G401.6 (cell line): Measurements from ENCODE around the gene UTS2R.
"Not testable (repeated sequence)": the region's sequence is repeated elsewhere in the genome, so short reads cannot be mapped to it uniquely, and the experiment has no call there.

ENCODE experiments used
- FAIRE-seq: peaks from 2 replicates; lab custom pipeline; 2012; peaks lifted over from hg19 to GRCh38; lab: Jason Lieb, UNC

The UTS2R gene

DNA sequence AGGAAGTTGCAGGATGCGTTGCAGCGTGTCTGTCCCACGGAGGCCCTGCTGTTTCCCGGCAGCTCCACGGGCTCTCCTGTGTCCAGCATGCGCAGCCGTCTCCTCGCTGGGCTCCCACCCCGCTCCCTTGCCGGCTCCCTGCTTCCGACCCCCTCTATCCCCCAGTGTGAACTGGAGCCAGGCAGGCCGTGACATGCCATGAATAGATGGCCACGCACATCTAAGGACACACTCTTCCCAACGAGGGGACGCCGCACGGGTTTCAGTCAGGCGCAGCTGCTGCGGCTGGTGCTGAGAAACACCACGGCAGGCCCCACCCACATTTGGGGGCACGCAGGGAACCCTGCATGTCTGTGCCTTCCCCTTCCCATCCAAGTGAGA, 37.4 kb downstream of the UTS2R start:
- FAIRE-seq, result no peak

DNA sequence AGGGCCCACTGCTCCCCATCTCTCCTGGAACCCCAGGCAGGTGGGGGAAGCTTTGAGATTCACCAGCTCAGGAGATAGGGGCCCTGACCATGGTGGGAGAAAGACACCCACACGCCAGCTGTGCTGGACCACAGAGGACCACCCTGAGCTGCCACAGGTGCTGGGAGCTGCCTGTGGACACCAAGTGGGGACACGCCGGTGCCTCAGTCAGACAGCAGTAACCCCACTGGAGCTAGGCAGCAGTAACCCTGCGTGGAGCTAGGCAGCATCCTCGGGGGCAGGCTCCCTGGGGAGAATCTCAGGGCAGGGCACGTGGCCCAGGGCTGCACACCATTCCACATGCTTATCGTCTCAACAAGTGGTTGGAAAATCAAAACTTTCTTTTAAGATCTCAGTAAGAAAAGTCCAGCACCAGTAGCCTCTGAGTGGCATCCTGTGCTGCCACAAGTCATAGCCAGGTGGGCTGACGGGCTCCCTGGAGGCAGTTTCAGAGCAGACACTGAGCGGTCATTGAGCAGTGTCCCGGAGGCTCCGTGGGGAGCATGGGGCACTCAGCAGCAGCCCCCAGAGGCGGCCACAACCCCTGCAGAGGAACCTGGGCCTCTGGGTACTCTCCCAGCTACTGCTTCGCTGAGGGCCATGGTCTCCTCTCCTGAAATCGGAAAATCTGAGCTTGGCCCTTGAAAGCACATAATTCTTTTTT, 38.6 kb downstream of the UTS2R start:
- no peak for FAIRE-seq

DNA sequence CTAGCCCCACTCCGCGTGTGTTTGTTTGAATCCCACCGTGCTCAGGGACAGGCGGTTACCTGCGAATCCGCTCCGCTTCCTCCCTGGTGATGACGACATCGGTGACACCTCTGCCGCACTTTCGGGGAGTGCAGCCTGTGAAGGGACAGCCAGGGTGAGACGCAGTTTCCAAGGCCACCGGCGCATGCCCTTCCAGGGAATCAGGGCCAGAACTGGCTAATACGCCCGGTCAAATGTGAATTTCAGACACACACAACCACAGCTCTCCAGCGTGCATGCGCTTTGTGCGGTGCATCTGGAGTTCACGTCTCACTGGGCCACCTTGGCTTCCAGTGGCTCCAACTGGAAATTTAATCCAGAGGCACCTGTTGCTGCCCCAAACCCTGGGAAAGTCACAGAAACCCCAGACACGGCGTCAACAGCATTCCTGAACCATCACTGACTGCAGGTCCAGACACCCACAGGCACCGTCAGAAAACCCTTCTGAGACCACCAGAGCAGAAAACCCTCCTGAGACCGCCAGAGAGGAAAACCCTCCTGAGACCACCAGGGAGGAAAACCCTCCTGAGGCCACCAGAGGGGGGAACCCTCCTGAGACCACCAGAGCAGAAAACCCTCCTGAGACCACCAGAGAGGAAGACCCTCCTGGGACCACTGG, 40.0 kb downstream of the UTS2R start:
- FAIRE-seq, result no peak

DNA sequence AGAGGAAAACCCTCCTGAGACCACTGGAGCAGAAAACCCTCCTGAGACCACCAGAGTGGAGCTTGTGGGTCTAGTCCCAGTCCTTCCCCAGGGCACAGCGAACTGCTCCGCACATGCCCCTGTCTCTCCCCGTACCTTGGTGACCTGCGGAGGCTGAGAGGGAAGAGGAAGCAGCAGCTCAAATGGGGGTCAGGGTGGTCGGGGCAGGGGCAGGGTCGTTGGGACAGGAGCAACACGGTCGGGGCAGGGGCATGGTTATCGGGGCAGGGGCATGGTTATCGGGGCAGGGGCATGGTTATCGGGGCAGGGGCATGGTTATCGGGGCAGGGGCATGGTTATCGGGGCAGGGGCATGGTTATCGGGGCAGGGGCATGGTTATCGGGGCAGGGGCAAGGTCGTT, 40.5 kb downstream of the UTS2R start:
- FAIRE-seq, result not testable (repeated sequence)

DNA sequence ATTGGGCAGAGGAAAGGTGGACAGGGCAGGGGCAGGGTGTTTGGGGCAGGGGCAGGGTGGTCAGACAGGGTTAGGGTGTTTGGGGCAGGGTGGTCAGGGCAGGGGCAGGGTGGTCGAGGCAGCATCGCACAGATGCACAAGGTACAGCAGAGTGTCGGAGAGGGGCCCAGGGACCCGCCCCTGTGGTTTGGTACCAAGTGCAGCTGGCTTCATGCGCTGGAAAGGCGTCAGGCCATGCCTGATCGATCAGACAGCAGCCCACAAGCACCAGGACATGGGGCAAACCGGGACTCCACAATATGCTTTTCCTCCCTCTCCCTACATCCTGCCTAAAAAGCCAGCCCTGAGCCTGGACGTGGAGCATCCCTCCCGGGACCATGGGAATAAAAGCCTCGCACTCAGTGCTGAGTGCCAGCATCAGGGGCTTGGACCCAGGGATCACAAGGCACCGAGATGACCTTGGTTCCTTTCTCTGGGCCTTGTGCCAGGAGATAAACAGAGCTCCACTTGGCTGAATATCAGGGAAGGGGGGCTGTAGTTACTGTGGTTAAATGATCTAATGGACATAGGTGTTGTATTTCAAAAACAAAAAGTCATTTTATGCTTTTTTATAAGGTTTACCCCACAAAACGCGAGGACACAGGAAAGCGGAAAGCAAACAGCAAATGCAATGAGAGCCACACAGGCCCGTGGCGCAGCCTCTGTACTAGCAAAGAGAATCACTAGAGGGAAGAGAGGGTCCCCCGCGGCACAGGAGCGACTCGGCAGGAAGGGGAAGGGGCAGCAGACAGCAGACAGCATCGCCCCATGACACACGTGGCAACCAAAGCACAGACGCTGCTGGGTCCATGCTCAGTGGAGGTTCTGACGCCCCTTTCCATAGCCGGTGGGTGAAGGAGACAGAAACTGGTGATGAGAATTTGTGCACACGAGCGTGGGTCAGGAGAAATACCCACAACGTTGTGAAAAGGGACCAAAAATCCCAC, 41.3 kb downstream of the UTS2R start:
- FAIRE-seq, result no peak

DNA sequence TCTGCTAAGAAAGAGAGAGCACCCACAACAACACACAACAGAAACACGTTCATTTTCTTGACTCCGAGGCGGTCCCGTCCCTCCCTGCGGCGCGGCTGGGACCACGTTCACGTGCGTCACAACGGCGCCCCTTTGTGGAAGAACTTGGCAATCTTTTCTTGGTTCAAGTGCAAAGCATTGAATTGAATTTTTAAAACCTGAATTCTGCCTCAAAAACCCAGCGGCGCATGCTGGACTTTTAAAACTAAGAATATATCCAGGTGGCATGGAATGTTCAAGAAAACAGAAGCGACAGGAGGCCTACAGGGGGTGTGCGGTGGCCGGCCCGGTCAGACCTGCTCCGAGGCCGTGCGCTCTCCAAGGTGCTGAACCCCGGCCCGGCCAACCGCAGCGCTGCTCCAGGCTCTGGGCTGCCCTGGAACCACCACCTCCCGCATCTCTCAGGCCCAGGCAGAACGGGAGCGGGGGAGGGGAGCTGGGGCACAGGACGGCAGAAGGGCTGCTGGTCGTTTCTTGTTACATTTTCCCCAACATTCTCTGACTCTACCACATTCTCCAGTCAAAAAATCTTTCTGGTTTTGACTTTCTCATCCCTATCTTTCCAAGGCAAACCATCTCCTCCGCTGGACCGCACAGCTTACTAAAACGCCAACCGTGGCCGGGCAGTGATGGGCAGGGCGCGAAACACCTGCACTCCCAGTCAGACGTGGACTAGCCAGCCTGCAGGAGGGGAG, 43.1 kb downstream of the UTS2R start:
- no peak for FAIRE-seq

DNA sequence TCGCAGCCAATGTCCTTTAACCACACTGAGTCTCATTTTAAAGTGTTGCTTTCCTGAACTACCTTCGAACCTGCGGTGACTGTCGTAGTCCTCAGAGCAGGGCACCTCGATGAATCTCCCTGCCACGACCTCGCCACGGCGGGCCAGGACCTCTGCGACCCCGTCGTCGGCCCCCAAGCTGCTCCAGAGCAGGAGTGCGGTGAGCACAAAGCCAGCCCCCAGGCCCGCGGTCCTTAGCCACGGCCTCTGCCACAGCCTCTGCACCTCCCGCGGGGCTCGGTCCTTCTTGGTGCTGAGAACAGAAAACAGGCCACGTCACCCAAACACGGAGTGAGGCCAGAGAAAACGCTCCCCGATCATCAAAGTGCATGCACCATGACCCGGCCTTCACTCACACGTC, 43.8 kb downstream of the UTS2R start:
- no peak for FAIRE-seq

DNA sequence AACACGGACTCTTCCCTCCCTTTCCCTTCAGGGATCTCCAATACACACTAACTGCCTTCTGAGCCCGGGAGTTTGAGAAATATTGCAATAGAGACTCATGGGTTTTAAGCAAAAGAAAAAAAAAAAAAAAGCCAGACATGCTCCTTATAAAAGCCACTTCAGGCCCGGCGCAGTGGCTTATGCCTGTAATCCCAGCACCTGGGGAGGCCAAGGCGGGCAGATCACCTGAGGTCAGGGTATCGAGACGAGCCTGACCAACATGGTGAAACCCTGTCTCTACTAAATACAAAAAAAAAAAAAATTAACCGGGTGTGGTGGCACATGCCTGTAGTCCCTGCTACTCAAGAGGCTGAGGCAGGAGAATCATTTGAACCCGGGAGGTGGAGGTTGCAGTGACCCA, 44.2 kb downstream of the UTS2R start:
- FAIRE-seq, result no peak

DNA sequence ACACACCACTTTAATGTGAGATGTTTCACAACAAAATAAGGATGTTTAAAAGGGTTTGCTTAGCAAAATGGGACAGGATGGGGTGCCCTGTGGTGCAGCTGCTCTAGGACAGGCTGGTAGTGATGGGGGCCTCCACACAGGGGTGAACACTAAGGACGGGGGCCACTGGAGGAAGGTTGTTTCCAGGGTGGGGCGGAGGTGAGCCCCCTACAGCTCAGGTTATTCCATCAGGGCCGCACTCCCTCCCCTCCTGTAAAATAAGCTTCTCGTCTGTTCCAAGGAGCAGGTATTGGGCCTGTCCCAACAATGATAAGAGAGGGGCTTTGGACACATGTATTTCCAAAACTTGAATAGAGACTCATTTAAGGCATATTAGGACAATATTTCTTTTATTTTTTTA, 44.7 kb downstream of the UTS2R start:
- FAIRE-seq, result no peak

DNA sequence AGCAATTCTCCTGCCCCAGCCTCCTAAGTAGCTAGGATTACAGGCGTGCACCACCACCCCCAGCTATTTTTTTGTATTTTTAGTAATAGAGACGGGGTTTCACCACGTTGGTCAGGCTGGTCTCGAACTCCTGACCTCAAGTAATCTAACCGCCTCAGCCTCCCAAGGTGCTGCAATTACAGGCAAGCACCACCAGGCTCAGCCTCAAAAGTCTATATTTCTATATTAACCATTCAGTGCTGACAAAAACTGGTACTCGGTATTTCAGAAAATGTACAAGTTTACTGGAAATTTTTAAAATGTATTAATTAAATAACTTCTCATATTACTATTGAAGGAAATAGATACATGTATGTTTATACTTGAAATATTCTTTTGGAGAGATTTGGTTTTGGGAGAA, 45.2 kb downstream of the UTS2R start:
- FAIRE-seq, result no peak

DNA sequence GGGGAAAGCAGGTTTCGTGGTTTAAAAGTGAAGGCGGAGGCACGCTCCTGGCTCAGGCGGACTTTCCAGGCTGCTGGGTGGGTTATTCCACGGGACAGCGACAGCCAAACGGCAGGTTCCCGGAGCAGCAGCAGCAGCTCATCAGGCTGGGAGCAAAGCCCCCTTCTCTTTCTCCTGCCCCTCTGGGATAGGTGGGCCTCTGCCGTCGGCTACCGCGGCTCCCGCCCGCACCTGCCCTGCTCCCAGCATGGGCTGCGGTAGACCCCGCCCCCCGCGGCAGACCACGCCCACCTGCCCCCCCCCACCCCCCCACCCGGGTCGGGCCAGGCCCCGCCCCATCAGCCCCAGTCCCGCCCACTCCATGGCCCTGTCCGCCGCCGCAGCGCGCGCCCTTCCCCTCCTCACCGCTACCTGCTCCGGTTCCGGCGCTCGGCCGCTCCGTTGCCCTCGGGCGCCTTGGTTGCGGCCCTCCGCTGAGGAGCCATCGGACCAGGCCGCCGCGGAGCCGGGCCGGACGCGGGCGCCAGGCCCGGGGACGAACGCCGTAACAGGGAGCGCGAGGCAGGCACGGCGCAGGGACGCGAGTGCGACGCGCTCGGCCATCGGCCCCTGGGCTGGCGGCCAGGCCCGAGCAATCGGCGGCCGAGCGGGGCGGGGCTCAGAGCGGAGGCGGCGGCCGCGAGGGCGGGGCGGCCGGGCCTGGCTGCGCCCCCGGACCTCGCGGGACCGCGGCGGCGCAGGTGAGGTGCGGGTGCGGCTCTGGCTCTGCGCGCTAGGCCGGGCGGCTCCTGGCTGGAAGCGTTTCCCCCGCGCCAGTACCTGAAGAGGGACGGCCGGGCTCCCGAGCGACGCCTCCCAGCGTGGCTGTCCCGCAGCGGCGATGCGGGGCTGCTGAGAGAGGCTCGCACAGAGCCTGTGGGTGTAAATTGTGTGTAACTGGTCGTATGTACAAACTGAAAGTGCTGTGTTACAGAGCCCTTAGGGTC, 46.7 kb downstream of the UTS2R start, which contains the start of the genes HEXD and OGFOD3:
Gene HEXD (plus strand): TSS at position 347 of the 986 bp plus-strand sequence. CDS start 1,453 bp downstream, outside the sequence.
Gene OGFOD3 (minus strand): TSS at position 586 of the 986 bp plus-strand sequence. CDS start 101 bp downstream, at position 485.
- no peak for FAIRE-seq

DNA sequence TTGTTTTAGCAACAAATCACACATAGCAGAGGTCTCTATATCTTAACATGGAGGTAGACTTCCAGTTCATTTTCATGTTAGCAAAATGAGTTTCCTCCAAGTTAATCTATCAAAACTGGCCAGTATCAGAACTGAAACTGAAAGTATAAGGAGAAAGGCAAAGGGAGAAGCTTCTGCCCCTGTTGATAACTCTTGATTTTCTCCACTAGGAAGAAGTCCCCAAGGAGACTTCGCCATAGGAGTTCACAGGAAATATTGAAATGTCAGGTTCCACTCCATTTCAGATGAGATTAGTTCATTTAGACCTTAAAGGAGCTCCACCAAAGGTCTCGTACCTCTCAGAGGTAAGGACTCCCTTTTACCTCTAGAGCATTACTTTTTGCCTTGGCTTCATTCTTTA, 48.0 kb downstream of the UTS2R start:
- FAIRE-seq, result no peak

DNA sequence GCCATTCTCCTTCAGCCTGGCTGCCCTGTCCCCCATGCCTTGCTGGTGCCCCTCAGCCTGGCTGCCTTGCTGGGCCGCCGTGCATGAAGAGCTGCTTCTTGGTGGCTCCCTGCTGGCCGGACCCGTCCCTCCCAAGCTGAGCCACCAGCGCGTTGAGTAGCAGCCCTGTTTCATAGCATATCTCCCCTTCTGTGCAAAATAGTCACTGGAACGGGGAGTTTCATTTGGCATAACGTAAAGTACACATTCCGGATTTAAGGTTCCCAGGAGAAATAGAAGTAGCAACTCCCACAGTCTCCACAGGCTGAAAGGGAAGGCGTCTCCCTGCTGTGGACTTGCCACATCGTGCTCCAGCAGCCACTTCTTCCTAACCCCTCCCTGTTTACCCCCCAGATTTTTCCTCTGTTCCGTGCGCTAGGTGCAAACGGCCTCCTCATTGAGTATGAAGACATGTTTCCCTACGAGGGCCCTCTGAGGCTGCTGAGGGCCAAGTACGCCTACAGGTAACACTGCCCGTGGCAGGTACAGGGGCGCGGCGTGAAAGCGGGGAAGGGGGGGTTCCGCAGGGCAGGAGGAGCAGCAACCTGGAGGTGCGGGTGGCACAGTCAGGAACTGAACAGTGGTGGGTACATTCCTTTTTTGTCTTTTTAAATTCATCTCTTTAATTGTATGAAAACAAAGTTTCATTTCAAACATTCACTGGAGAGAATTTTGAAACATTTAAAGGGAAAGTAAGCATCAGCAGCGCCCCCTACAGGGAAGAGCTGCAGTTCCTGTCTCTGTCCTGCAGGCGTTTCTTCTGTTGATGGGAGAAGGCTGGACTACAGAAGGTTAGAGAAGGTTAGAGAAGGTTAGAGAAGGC, 52.7 kb downstream of the UTS2R start:
- peak; percentile 28 for FAIRE-seq

DNA sequence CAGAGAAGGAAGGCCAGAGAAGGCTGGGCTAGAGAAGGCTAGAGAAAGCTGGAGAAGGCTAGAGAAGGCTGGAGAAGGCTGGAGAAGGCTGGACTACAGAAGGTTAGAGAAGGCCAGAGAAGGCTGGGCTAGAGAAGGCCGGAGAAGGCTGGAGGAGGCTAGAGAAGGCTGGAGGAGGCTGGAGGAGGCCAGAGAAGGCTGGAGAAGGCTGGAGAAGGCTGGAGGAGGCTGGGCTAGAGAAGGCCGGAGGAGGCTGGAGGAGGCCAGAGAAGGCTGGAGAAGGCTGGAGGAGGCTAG, 53.2 kb downstream of the UTS2R start:
- no peak for FAIRE-seq
